HepG2 (cell line): ENCODE data around the gene CCDC33. TPM values are rescaled to one million over a fixed set of nuclear protein-coding genes. Genes with fewer than 3 reads are reported as not detected.

Source experiments
- BCL6 ChIP-seq: IDR thresholded peaks from 2 replicates; pipeline ENCODE4 v1.6.1; 2016; ENCODE audit warnings: missing genetic modification reagents, missing compliant biosample characterization
- FOXA3 ChIP-seq: IDR thresholded peaks from 2 replicates; pipeline ENCODE4 v1.6.1; 2016; ENCODE audit warnings: missing genetic modification reagents, missing compliant biosample characterization
- FOXK1 ChIP-seq: sonication (generic); formaldehyde crosslinking; IDR thresholded peaks from 2 replicates; pipeline ENCODE4 v1.4.0; 2020; ENCODE audit warnings: low read depth, missing genetic modification reagents, borderline replicate concordance
- GABPA ChIP-seq, 2 experiments: IDR thresholded peaks; 2 replicates each; pipeline ENCODE4 v1.6.1; 2011 to 2016; ENCODE audit warnings: low read depth in 2 of 2, low read length in 1 of 2, missing biosample characterization in 1 of 2, missing genetic modification characterization in 1 of 2
- PRMT3 ChIP-seq: sonication (generic); formaldehyde crosslinking; IDR thresholded peaks from 2 replicates; pipeline ENCODE4 v1.8.1; 2022; ENCODE audit warnings: low read depth, mild to moderate bottlenecking, moderate library complexity, missing genetic modification reagents, borderline replicate concordance
- RFXANK ChIP-seq: IDR thresholded peaks from 2 replicates; pipeline ENCODE4 v1.6.1; 2016
- SCMH1 ChIP-seq: sonication (generic); formaldehyde crosslinking; IDR thresholded peaks from 2 replicates; pipeline ENCODE4 v1.9.0; 2021; ENCODE audit warnings: missing genetic modification reagents, mild to moderate bottlenecking, borderline replicate concordance
- TBX3 ChIP-seq: fragments of 450-650 bp; IDR thresholded peaks from 2 replicates; pipeline ENCODE4 v1.6.1; 2017; ENCODE audit warnings: antibody characterized with exemption, mild to moderate bottlenecking, inconsistent platforms, borderline replicate concordance
- TSC22D2 ChIP-seq: sonication (generic); formaldehyde crosslinking; IDR thresholded peaks from 2 replicates; pipeline ENCODE4 v1.5.1; 2020; ENCODE audit warnings: missing genetic modification reagents, mild to moderate bottlenecking, borderline replicate concordance
- ZBTB40 ChIP-seq, 2 experiments: fragments of 450-650 bp in 1 of 2; sonication (generic) in 1 of 2; formaldehyde crosslinking in 1 of 2; IDR thresholded peaks; 2 replicates each; pipeline versions ENCODE4 v1.6.1 to v1.8.0; 2016 to 2022; ENCODE audit warnings: antibody characterized with exemption in 1 of 2, mild to moderate bottlenecking in 1 of 2, missing genetic modification reagents in 1 of 2
- ZFP36L2 ChIP-seq: sonication (generic); formaldehyde crosslinking; IDR thresholded peaks from 2 replicates; pipeline ENCODE4 v1.4.0; 2020; ENCODE audit warnings: missing genetic modification reagents
- ZNF383 ChIP-seq: sonication (generic); formaldehyde crosslinking; IDR thresholded peaks from 2 replicates; pipeline ENCODE4 v1.4.0; 2020; ENCODE audit warnings: missing genetic modification reagents, mild to moderate bottlenecking, borderline replicate concordance
- polyA plus RNA-seq, 8 experiments: library from polyadenylated mRNA; depleted of rRNA in 3 of 8; stranded (reverse) in 7 of 8; unstranded in 1 of 8; fragments of >200 nt; fragmentation: Illumina TruSeq in 4 of 8; extraction: Trizol in 4 of 8; gene quantifications; 2 replicates each; pipeline versions ENCODE4 v1.2.1 to v1.2.3, GENCODE V29; 2011 to 2016; ENCODE audit warnings: low read depth in 4 of 8, missing spikeins in 1 of 8, mixed read lengths in 1 of 8; ENCODE audit not compliant: insufficient read depth in 1 of 8
- total RNA-seq, 5 experiments: library from RNA; depleted of rRNA; stranded (reverse); fragments of >200 nt; fragmentation: Illumina TruSeq; extraction: Trizol; gene quantifications; 2 replicates each; pipeline ENCODE4 v1.2.3, GENCODE V29; 2016; ENCODE audit warnings: low read depth in 1 of 5
- TF ChIP-seq, protein P1 (sequence below): sonication (generic); formaldehyde crosslinking; IDR thresholded peaks from 2 replicates; pipeline ENCODE4 v1.9.0; 2021; ENCODE audit warnings: missing genetic modification reagents, mild to moderate bottlenecking, borderline replicate concordance
- TF ChIP-seq, protein P2 (sequence below): sonication (generic); formaldehyde crosslinking; conservative IDR thresholded peaks from 2 replicates; pipeline ENCODE4 v1.8.0; 2022; ENCODE audit warnings: low read depth, missing genetic modification reagents
- TF ChIP-seq, protein P3 (sequence below): IDR thresholded peaks from 2 replicates; pipeline ENCODE4 v1.6.1; 2016; ENCODE audit warnings: mild to moderate bottlenecking, missing biosample characterization, missing genetic modification reagents

Gene CCDC33
- total and polyA plus RNA-seq, 2 of the 13 experiments (the other 11 are each of a cell fraction or from before 2014, with no cell fraction given) = 0.30 TPM; not detected in 1

DNA sequence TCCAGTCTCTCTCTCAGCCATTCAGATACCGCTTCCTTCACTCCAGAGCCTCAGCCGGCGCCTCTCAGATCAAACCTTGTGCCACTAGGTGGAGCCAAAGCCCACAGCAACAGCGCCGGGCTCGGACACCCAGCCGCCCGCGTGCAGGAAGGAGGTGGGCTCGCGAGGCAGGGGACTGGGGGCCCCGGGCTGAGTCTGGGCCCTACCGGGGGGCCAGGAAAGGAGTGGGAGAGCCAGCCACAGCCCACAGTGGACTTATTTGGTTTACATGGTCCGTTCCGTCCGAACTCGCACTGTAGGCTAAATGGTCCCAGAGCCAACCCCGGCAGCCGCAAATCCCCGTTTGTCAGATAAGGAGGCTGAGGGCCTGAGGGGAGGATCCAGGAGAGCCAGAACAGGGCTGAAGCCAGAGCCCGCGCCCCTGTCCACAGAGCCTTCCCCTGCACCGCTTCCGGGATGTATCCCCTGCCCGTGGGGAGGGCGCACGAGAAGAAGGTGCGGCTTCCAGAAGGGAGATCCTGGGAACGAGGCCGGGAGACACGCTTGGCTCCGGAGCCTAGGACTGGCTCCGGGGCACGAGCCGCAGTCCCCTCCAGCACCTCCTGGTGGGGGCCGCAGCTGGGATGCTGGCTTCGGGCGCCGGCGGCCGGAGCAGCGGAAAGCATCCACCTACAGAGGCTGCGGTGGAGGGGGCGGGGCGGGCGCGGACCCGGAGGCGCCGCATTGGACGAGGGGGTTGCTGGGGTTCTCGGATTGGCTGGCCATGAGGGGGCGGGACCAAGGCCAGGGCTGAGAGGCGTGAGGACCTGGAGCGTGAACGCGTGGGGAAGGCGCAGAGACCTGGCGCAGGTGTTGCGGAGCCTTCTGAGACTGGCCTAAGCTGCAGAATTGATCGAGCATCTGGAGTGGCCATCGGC lies 137.9 kb downstream of the CCDC33 start (continued):
- TF ChIP-seq, protein P1, sequence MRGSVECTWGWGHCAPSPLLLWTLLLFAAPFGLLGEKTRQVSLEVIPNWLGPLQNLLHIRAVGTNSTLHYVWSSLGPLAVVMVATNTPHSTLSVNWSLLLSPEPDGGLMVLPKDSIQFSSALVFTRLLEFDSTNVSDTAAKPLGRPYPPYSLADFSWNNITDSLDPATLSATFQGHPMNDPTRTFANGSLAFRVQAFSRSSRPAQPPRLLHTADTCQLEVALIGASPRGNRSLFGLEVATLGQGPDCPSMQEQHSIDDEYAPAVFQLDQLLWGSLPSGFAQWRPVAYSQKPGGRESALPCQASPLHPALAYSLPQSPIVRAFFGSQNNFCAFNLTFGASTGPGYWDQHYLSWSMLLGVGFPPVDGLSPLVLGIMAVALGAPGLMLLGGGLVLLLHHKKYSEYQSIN (CRISPR knock-in tag) = no peak
- no peak for TF ChIP-seq ZNF383 (CRISPR knock-in tag)
- no peak for TF ChIP-seq PRMT3 (CRISPR knock-in tag)
- TF ChIP-seq, protein P2, sequence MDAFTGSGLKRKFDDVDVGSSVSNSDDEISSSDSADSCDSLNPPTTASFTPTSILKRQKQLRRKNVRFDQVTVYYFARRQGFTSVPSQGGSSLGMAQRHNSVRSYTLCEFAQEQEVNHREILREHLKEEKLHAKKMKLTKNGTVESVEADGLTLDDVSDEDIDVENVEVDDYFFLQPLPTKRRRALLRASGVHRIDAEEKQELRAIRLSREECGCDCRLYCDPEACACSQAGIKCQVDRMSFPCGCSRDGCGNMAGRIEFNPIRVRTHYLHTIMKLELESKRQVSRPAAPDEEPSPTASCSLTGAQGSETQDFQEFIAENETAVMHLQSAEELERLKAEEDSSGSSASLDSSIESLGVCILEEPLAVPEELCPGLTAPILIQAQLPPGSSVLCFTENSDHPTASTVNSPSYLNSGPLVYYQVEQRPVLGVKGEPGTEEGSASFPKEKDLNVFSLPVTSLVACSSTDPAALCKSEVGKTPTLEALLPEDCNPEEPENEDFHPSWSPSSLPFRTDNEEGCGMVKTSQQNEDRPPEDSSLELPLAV (CRISPR knock-in tag) = no peak
- peak; percentile 45; the same call in 1 of the 2 replicates for TF ChIP-seq FOXK1 (CRISPR knock-in tag)
- TF ChIP-seq TBX3 = no peak
- peak; percentile 28; the same call in 1 of the 2 replicates for TF ChIP-seq BCL6
- TF ChIP-seq SCMH1 (CRISPR knock-in tag) = no peak
- TF ChIP-seq, protein P3, sequence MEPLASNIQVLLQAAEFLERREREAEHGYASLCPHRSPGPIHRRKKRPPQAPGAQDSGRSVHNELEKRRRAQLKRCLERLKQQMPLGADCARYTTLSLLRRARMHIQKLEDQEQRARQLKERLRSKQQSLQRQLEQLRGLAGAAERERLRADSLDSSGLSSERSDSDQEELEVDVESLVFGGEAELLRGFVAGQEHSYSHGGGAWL (CRISPR knock-in tag) = peak; percentile 71; the same call in 1 of the 2 replicates
- no peak; the same call in 1 of the 2 replicates for TF ChIP-seq RFXANK (CRISPR knock-in tag)
- TF ChIP-seq ZBTB40 (IDR thresholded peaks at IDR 0.05) = no peak
- TF ChIP-seq ZBTB40 (CRISPR knock-in tag; IDR thresholded peaks at IDR 0.05) = no peak
- TF ChIP-seq FOXA3 (CRISPR knock-in tag) = no peak
- TF ChIP-seq TSC22D2 (CRISPR knock-in tag) = peak; percentile 6; the same call in 1 of the 2 replicates
- TF ChIP-seq GABPA (IDR thresholded peaks at IDR 0.05; ENCODE audit: low read depth, low read length) = no peak
- no peak for TF ChIP-seq GABPA (CRISPR knock-in tag; IDR thresholded peaks at IDR 0.05; ENCODE audit: low read depth)
- no peak for TF ChIP-seq ZFP36L2 (CRISPR knock-in tag)
